Cardiac fibroblast (primary cell): ENCODE measurements around the gene JPH2.

Source experiments
- DNase-seq, 2 donors: peaks; one replicate each; pipeline versions ENCODE4 v3.0.0 to v3.0.0-alpha.2; 2010; ENCODE audit warnings: low read depth in 2 of 2
- H3K4me3 ChIP-seq, 2 donors: replicated peaks in 1 of 2; 1 replicate in 1 of 2; 2 replicates in 1 of 2; pipeline ENCODE4 v1.5.1; 2011; ENCODE audit warnings: low read depth in 2 of 2, low read length in 2 of 2, mild to moderate bottlenecking in 2 of 2, moderate library complexity in 1 of 2
- CTCF ChIP-seq: IDR thresholded peaks from one replicate; pipeline ENCODE4 v1.5.1; 2011; ENCODE audit warnings: low read depth, mild to moderate bottlenecking, low read length, inconsistent platforms

The JPH2 gene

GRCh38 chr20:44174996-44175765 lies 11.8 kb downstream of the JPH2 start:
- H3K4me3 ChIP-seq = no peak overlapping the region
- no peak for TF ChIP-seq CTCF
- DNase-seq = no peak

GRCh38 chr20:44173846-44174245 lies 13.1 kb downstream of the JPH2 start:
- no peak for TF ChIP-seq CTCF
- no peak for DNase-seq
- H3K4me3 ChIP-seq = no peak overlapping the region

- no peak for DNase-seq
- no peak for TF ChIP-seq CTCF
- no peak overlapping the region for H3K4me3 ChIP-seq
These were observed 13.9 kb downstream of the JPH2 start for GRCh38 chr20:44173116-44173515.

- no peak for TF ChIP-seq CTCF
- no peak overlapping the region for H3K4me3 ChIP-seq
- no peak for DNase-seq
These were observed 14.4 kb downstream of the JPH2 start for GRCh38 chr20:44172572-44172950.

- no peak for TF ChIP-seq CTCF
- H3K4me3 ChIP-seq = no peak overlapping the region
- DNase-seq = peak in 1 of 2 donors; percentile 16
These were observed 15.0 kb downstream of the JPH2 start for GRCh38 chr20:44171775-44172571.

- no peak overlapping the region for H3K4me3 ChIP-seq
- no peak for TF ChIP-seq CTCF
- DNase-seq = peak in 1 of 2 donors; percentile 59
These were observed 16.1 kb downstream of the JPH2 start for GRCh38 chr20:44170816-44171410.
